Fibroblast of skin of left biceps (primary cell): ENCODE results near the gene TLE3.

Source experiments
- DNase-seq, 2 experiments: peaks; one replicate each; pipeline ENCODE4 v3.0.0-alpha.2; 2013; ENCODE audit warnings: low read depth in 2 of 2

The TLE3 gene

DNA sequence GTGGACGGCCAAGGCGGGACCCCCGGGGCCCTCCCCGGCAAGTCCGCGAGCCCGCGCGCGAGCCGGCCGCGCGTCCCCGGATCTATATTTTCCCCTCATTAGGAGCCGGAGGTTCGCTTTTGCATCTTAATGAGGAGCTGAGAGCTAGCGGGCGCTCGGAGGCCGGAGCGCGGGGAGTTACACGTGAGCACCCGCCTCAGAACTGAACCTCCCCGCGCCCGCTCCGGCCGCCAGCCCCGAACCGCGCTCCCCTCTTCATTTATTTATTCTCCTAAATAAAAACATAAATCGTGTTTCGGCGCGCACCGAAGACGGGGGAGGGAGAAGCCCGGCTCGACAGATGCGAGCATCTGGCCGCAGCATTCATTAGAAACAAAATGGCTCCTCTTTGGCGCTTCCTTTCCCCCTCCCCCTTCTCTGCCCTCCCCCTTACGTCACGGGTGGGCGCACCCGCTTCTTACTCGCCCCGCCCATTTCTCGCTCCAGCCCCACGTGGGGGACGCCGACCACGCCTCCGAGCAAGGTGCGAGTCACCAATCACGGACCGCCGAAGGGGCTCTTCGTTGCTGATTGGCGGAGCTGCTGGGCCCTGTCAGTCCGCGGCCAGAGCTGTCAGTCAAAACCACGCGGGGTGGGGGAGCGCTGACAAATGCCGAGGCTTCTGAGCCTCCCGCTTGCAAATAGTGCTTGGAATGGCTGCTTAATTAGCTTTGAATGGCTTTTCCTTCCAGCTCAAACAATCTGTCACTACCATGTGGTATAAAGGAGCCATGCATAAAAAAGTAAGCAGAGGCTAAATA lies 1.6 kb upstream of the TLE3 start:
- DNase-seq: peak; percentile 99

DNA sequence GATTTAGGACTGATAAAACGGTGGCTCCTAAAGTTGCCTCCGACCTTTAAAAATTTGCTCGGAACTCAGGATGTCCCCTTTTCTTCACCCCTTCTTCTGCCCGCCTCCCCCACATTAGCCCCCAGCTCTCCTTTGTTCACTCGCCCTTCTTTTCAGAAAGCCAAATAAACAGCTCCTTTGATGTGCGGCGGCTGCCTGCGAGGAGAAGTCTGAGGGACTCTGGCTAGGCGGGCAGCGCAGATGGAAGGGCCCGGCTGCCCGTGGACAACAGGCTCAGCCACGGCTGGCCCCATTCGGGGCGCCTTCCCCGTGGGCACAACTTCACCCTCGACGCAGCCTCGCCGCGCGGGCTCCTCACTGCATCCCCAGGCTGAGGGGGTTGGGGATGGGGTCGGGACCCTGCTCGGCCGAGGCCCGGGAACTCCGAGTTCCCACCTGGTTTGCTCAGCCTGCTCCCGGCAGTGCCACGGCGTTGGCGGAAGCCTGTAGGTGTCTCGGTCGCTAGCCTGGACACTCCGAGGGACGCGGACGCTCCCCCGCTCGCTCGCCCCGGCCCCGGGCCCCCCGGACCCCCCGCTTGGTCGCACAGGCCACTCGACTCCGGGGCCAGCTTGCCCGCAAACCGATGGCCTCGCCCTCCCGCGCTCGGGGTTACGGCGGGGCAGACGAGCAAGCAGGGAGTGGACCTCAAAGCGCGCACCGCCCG lies 897 bp upstream of the TLE3 start:
- DNase-seq: no peak

DNA sequence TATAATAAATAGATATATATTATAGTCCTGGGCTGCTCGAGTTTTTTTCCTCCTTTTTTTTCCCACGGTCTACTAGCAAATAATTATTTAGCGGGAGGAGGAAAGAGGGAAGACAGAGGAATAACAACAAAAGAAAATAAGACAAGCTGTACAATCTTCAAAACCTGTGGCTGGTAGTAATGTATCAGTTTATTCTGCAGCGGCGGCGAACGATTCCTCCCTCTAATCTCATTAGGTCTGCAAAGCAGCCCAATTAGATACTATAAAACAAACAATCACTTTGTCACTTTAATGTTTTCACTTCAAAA lies 390 bp upstream of the TLE3 start:
- DNase-seq: no peak

DNA sequence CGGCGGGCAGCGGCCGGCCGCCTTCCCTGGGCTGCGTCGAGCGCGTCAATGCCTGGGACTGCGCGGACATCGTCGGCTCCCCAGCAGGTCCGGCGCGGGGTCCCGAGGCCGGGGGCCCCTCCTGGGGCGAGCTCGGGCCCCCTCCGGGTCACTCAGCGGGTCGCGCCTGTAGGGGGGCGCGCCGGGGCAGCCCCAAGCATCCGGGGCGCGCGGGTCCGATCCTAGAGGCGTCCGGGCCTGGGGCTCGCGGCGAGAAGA lies 725 bp downstream of the TLE3 start:
- no peak for DNase-seq

DNA sequence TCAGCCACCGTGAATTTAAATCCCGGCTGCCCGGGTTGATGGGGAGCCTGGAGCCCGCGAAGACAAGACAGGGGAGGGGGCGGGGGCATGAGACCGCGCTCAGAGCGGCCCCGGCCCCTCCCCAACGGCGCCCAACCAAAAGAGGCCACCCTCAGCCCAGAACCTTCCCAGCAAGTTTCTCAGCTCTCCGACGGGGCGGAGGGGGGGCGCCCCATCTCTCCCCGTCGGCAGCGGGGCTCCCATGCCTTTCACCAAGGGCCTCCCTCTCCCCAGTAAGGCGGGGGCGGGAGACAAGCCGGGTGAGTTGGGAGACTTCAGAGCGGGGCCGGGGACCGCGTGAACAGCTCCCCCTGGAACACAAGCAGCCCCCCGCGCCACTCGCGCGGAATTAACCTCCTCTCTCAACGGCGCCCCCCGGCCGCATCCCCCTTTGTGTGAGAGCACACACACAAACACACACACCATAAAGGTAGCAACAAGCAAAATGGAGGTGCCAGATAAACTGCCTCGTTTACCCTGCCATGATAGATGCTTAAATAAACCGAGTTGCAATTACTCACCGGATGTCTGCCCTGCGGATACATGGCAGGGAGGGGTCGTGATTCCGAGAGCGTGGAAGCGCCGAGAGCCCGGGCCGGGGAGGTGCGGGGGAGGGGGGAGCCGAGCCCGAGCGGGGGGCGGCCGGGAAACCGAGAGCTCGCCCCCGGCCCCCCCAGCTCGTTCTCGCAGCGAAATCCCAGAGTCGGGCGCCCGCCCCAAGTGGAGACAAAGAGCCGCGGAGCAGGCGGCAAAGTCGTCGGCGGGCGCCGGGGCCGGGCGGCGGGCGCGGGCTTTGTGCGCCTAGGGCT lies 1.3 kb downstream of the TLE3 start:
- DNase-seq: no peak

DNA sequence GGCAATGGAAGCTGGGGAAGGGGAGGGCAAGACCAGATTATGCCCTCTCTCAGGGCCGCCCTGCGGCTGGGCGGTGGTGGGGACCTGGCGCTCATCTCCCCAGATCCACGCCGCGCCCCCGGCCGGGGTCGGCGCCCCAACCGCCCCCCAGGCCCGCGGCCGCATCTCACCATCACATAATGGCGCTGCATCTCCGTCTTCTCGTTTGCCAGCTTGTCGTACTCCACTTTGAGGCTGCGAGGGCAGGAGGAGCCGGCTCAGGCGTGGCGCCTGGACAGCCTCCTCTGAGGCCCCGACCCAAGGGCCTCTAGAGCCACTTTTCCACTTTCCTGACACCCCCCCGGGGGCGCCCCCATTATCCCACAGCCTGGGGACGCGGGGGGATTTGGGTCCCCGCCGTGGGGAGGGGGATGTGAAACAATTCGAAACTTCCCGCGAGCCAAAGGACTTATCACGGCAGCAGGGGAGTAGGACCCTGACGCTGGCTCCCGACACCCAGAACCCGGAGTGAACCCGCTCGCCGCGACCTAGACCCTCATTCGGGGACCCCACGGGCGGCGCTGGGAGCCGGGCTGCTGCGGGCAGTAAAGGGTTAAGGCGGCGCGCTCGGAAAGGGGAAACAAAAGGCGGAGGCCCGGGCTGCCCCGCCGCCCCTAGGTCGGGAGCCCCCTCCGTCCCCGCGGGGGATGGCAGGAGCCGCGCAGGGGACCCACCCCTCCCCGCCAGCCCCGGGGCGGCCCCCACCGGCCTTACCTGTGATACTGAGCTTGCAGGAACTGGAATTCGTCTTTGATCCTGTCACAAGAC lies 2.1 kb downstream of the TLE3 start:
- DNase-seq: no peak

DNA sequence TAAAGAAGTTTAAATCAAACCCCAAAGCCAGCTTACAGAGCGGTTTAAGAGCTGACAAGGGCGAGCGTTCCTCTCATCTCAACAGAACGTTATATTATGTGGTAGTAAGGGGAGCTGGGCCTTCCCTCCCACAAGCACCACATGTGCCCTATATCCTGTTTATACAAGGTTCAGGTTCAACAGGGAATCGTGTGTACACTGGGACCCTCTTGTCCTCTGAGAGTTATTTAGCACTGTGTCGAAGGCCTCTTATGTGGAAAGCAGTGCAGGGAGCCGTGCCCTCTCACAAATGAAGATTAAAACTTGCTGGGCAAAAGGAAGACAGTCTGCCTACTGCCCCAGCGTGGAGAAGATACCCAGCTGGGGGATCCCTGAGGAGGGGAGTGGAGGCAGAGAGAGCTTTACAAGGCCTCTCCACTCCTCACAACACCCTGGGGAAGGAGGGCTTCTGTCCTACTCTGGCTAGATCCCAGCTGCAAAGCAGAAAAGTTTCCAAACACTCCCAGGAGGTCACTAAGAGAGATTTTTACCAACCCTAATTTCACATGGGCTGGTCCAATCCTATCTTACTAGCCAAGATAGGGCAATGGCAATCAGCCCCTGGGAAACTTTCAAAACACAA lies 2.9 kb downstream of the TLE3 start:
- DNase-seq: no peak

DNA sequence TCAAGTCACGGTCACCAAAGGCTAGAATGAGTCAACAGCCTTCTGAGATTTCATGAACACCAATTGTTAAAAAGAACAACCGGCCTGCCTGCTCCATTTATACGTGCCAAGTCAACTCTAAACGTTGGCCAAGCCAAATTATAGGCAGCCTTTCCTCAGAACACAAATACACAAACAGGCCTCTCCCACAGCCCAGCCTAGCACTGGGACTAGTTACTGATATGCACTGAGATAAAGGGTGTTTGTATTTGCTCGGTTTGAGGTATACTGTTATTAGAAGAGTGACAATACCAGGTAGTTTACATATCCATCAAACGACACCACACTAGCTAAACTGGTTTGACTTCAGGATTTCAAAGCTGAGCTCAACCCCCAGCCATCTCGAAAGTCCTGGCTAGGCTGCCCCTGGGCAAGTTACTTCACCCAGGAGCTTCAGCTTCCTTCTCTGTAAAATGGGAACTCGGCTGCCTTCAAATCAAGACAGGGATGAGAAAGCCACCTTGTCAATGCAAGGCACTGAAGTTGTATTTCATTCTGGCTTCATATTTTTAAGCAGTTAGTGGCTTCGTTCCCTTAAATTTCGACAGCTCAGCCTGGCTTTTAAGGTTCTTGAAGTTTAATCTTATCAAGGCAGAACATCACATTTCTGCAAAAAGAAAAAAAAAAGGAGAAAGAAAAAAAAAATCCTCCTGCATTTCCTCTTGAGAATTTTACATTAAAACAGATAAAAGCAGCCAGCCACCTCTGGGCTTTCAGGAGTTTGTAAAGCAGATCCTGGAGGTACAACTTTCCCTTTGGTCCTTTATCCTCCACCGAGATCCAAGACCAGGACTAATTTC lies 4.0 kb downstream of the TLE3 start:
- DNase-seq: no peak

DNA sequence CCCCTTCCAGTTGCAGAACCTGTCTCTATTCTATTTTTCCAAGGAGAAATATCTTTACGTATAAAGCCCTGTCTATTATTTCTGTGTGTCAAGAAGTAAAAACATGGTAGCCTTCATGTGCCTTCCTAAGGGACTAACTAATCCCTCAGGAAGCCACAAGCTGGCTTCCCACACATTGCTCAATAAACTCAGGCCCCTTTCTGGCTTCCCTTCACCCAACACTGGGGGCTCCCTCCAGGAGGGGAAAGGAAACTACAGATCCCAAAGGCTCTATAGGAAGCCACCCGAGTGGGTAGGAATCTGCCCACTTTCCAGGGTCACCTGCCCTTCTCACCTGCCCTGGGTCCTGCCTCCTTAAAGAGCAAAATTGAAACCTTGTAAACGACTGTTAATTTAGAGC lies 4.6 kb downstream of the TLE3 start:
- DNase-seq: no peak

DNA sequence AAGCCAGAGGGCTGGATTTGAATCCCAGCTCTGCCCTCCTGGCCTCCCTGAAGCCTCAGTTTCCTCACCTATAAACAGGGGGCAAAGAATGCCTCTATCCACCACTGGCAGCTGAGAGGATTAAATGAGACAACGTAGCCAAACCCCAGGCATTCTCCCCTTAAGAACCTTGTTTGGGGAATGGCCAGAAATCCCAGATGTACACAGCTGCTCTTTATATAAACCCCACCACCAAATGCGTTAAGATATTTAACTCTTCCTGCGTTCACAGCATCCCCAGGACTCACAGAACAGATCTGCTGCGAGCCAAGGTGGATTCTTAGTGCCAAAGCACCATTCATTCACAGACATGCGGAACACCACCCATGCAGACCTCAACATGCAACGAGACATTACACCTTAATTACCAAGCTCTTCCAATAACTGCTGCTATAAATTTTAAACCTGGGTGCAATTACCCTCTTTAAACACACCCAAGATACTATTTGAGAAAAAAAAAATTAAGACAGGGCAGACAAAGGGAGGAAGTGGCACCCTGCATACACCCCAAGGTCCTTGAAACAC lies 5.2 kb downstream of the TLE3 start:
- DNase-seq: no peak

DNA sequence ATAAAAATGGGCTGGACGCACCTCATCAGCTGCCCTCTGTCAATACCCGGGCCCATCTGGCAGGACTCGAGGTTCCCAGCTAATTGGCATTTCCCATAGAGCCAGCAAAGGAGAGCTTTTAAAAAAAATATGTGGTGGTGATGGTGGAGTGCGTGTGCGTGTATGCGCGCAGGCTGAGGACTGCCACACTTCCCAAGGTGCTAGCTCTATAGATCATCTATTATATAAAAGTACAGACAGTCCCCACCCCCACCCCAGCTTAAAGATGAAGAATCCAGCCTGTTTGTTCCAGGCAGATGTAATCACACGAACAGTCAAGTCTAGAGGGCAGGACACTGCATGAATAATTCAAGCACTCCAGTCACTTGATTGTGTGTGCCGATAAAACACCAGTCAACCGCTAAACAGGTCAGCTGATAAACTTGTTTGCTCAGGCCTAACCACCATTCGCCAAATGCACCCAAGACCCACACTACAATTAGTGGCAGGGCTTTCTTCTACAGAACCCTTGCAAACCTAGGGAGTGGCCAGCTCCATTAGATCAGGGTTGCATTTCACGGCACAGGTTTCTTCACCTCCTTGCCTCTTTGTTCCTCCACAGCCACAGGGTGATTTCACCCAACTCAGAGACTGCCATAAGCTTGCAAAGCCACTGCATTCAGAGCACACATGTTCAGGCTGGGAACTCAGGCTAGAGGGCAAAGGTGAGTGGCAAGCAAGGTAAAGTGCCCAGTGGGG lies 5.8 kb downstream of the TLE3 start:
- no peak for DNase-seq

DNA sequence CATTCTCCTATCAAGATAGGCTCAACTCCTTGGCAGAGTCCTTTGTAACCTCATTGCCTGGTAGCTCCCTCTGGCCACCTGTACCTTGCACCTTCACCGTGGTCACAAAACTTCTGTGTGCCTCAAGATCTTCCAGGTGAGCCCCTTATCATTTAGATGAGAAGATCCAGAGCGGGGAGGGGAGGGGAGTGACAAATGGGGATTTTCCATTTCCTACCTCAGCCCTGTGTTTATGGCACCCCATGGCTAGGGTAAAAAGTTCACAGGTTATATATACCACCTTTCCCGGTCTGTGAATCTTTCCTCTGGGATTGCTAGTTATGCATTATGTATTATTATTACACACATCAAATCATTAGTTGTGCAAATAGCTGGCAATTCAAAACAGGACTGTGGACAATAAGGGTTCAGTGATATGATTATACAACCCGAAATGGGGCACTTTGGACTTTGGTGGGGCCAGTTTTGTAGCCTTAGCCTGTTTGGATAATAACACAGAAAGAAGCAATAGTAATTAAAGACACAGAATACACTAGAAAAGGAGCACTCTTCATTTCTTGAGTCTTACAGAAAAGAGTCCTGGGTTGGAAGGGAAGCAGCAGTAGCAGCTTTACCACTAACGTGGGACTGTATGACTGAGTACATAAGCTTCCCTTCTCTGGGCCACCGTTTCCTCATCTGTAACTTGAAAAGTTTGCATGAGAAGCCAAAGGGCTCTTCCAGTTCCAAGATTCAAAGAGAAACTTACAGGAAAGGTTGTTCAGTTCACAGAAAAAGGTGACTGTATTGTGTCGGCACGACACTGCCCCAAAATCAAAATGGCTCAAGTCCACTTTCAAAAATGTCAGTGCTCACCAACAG lies 7.1 kb downstream of the TLE3 start:
- DNase-seq: no peak

DNA sequence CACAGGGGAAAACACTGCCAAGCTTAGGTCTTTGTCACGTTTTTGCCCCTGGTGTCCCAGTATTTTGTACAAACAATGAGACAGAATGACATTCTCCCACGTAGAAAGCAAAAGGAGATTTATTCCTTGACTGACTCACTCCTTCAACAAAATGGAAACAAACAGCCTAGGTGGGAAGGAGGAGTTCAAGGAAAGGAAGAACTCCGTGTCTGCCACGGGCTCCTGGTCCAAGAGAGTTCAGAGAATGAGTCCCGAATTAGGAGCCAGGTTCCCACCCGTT lies 8.1 kb downstream of the TLE3 start:
- no peak for DNase-seq

DNA sequence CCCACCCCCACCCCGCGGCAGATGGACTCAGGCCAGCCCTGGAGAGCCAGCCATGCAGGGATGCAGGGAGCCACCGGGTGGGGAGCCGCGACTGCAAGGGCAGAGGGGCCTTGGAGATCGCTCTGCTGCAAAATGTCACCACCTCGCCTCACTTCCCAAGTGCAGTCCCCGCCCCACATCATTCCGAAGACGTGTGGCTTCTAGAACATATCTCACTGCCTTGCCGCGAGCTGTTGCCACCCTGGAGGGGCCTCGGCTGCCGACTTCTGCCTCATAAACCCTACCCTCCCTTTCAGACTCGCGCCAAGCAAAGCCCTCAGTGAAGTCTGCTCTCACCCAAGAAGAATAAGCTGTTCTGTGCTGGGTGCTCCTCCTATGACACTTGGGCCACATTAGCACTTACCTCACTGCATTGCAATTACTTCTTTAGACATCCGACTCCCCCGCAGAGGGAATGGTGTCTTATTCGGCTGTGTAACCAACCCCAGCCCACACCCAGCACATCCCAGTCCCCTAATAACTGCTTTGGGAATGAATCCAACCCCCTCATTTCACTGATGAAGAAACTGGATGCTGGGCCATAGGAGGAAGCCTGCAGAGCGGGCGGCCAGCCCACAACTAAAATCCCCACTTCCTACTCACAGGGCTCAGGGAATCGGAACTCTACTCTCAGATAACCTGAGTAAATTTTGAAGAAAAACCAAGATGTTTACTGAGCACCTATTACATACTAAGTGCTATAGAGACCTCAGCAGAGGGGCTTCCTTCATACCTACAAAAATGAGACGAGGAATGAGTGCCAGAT lies 8.6 kb downstream of the TLE3 start:
- peak; percentile 63 to 71 for DNase-seq

DNA sequence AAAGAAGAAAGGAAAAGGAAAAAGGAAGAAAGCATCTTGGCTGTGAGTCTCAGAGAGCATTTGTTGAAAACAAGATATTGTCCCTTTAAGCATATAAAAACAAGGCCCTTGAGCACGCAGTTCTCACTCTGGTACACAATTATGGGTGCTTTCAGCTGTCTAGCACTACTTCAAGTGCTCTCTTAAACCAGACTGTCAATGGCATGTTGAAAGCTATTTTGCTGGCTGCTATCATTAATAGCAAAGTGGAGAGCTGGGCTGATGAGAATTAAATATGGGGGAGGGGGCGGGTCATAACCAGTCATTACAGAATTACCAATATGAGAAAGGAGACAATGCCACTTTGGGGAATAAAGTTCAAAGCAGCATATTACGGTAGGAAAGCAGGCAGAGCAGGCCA lies 9.3 kb downstream of the TLE3 start:
- no peak for DNase-seq

DNA sequence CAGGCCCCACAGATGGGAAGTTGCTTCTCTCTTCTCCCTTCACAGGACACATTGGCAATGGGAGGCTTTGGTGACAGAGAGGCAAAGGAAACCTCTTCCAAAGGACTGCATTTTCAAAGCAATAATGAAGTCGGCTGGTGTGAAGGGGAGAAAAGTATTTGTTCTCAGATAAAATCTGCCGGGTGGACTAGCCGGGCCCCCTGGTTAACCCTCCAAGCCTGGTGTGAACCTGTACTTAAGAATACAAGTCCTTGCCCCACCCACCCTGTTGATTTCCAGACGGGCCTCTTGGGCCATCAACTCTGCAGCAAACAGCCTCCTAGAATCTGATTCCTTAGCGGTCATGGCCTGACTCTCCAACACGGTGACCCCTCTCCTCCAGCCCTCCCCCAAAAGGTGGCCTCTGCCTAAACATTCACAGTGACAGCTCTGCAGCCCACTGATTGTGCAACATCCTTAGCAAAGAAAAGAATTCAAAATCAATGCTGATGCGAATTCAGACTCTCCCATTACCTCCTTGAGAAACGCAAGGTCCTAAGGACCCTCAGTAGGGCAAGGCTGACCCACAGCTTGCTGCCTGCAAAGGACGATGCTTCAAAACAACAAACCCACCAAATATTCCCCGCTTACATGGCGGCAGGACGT lies 9.9 kb downstream of the TLE3 start:
- DNase-seq: no peak

DNA sequence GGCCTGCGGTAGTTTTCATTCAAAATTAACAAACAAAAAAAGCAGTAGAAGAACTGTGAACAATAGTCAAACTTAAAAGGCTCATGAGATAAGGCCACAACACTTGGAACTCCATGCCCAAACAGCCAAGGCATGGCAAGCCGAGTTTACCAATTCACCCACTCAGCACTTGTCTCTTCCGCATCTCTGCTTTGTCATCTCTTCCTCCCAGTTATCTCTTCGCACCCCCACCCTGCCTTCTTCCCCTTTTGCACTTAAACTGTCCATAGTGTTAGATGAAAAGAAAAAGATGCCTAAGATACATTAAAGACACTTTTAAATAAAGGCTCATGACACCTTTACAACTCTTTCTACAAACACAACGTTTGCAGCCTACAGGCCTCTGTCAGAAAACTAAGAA lies 11.1 kb downstream of the TLE3 start:
- DNase-seq: no peak

DNA sequence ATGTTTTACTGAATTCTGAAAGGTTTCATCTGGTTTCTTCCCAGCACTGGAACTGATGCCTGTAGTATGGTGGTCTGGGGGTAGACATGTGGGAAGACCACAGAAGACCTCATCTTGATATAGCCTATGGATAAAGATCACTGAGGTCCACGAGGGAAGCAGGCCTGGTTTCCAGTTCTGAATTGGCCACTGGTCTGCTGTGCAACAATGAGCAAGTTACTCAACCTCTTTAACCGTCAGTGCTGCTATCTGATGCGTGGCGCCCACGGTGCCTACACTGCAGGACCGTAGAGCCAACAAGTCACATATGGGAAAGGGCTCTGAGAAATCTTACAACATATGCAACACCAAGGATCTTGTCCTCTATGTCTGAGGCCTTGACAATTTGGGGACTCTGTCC lies 13.3 kb downstream of the TLE3 start:
- DNase-seq: no peak
